ENCODE data around the gene IL27RA. TPM values are rescaled to one million over a fixed set of nuclear protein-coding genes. Genes with fewer than 3 reads are reported as not detected.
A peak's percentile ranks its signal among the peaks of the same experiment; 100 is the strongest.

The IL27RA gene
- total and polyA plus RNA-seq, 11 donors = 2.4 to 8.2 (median 4.2) TPM

GRCh38 chr19:13997631-13997962 lies 34.0 kb upstream of the IL27RA start:
- H3K27me3 ChIP-seq = no peaks in the 10 kb centered on the region
- DNase-seq (peak in 2 of 5 donors; percentile 15 to 20), ATAC-seq (no peak)
- TF ChIP-seq CTCF (IDR thresholded peaks at IDR 0.05) (no peak), POLR2A (IDR thresholded peaks at IDR 0.05) (no peak)
- H3K4me1 ChIP-seq = peaks cover 0 to 24% (median 10%) of the 10 kb centered on the region in 12 donors
- H3K36me3 ChIP-seq = peaks cover 0 to 24% (median 4%) of the 10 kb centered on the region in 9 donors
- 92 to 93% (median 93%) methylated on average over 6 of the region's 6 CpGs; no CpG with 5 or more reads in 1 of the 4 donors for WGBS, 4 donors
- peaks cover 0 to 10% (median 0%) of the 10 kb centered on the region in 12 donors for H3K9me3 ChIP-seq
- no peak overlapping the region for H3K27ac ChIP-seq
- H3K4me3 ChIP-seq = no peak overlapping the region
- intact Hi-C loops (cut with DNase I) = no loop called here

DNA sequence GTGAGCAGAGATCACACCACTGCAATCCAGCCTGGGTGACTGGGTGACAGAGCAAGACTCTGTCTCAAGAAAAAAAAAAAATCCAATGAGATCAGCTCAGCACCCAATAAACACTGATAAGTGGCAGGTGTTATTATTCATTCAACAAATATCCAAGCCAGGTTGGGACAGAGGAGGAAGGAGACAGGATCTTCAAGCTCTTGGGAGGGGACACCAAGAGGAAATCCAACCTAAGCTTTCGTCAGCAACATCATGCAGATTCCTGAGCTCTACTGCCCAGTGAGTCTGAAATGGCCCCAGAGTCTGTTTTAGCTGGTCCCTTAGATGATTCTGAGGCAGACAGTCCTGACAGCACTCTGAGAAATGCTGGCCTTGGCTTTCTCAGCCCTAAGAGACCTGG lies 33.1 kb upstream of the IL27RA start:
- no peak for TF ChIP-seq CTCF (IDR thresholded peaks at IDR 0.05)
- TF ChIP-seq POLR2A (IDR thresholded peaks at IDR 0.05) = no peak
- Histone ChIP-seq H3K9me3 (peaks cover 0 to 10% (median 0%) of the 10 kb centered on the region in 12 donors), H3K4me3 (no peak overlapping the region), H3K4me1 (peaks cover 0 to 32% (median 19%) of the 10 kb centered on the region in 12 donors), H3K27ac (no peak overlapping the region), H3K27me3 (no peaks in the 10 kb centered on the region), H3K36me3 (peaks cover 0 to 16% (median under 1%) of the 10 kb centered on the region in 9 donors)
- DNase-seq (peak in 1 of 5 donors; percentile 7), ATAC-seq (no peak)
- intact Hi-C loops (cut with DNase I) = no loop called here
- WGBS, 4 donors = 92 to 100% (median 97%) methylated on average over 1 of the region's 1 CpG

- Histone ChIP-seq H3K27me3 (no peaks in the 10 kb centered on the region), H3K4me1 (peaks cover 0 to 38% (median 23%) of the 10 kb centered on the region in 12 donors), H3K9me3 (peaks cover 0 to 10% (median 0%) of the 10 kb centered on the region in 12 donors), H3K4me3 (no peak overlapping the region), H3K36me3 (peaks cover 0 to 16% (median 0%) of the 10 kb centered on the region in 9 donors), H3K27ac (no peak overlapping the region)
- ATAC-seq (no peak), DNase-seq (no peak)
- TF ChIP-seq CTCF (IDR thresholded peaks at IDR 0.05) (no peak), POLR2A (IDR thresholded peaks at IDR 0.05) (no peak)
- WGBS, 4 donors = 98% methylated on average over 3 of the region's 3 CpGs
- intact Hi-C loops (cut with DNase I) = no loop called here
Observed at GRCh38 chr19:13999085-13999484, 32.5 kb upstream of the IL27RA start.

- H3K36me3 ChIP-seq = peaks cover 0 to 16% (median 0%) of the 10 kb centered on the region in 9 donors
- DNase-seq (peak in 1 of 5 donors; percentile 3), ATAC-seq (no peak)
- H3K27me3 ChIP-seq = no peaks in the 10 kb centered on the region
- intact Hi-C loops (cut with DNase I) = loop anchor here in 4 of 10 donors (10.0 kb wide), 1 partner anchor 46 kb away; the partner anchor contains the start of gene DCAF15 (in 4 of the 4)
- H3K4me1 ChIP-seq = peaks cover 0 to 47% (median 32%) of the 10 kb centered on the region in 12 donors
- WGBS, 4 donors = 82 to 86% (median 85%) methylated on average over 13 of the region's 13 CpGs
- TF ChIP-seq CTCF (IDR thresholded peaks at IDR 0.05) = no peak
- TF ChIP-seq POLR2A (IDR thresholded peaks at IDR 0.05) = no peak
- peak overlapping the region in 1 of 12 donors; percentile 32 for H3K27ac ChIP-seq
- peaks cover 0 to 10% (median 0%) of the 10 kb centered on the region in 12 donors for H3K9me3 ChIP-seq
- H3K4me3 ChIP-seq = no peak overlapping the region
Observed at GRCh38 chr19:14000691-14001375, 30.7 kb upstream of the IL27RA start.

All from heart left ventricle (tissue), 16 donors.